Tibial nerve (tissue), 3 donors: ENCODE measurements around the gene MON2.

Experiments used
- CTCF ChIP-seq, 5 experiments: fragments of 200-600 bp in 3 of 5; fragments of 450-650 bp in 2 of 5; sonication (generic) in 3 of 5; IDR thresholded peaks; one replicate each; pipeline ENCODE4 v1.5.1; 2016 to 2019; ENCODE audit warnings: antibody characterized with exemption in 5 of 5, mild to moderate bottlenecking in 3 of 5, moderate library complexity in 2 of 5
- POLR2A ChIP-seq, 2 donors: fragments of 450-650 bp; IDR thresholded peaks; one replicate each; pipeline ENCODE4 v1.6.1; 2017; ENCODE audit warnings: antibody characterized with exemption in 2 of 2, mild to moderate bottlenecking in 2 of 2, moderate library complexity in 2 of 2

- TF ChIP-seq CTCF (IDR thresholded peaks at IDR 0.05) (no peak), POLR2A (IDR thresholded peaks at IDR 0.05) (no peak)
Measured at GRCh38 chr12:62604373-62604772, 137.7 kb downstream of the MON2 start.
